ENCODE data around the gene SYDE1. TPM values are rescaled to one million over a fixed set of nuclear protein-coding genes. Genes with fewer than 3 reads are reported as not detected.

Gene SYDE1
- total and polyA plus RNA-seq, 4 donors: 0.72 to 4.2 (median 3.7) TPM

GRCh38 chr19:15116856-15117255, 9.7 kb downstream of the SYDE1 start (continued):
- no peak for TF ChIP-seq ZBTB33 (IDR thresholded peaks at IDR 0.05)
- no peak for TF ChIP-seq HNF4A (conservative IDR thresholded peaks at IDR 0.05)
- TF ChIP-seq EGR1 (IDR thresholded peaks at IDR 0.05; ENCODE audit: low read depth in 2 of 2): no peak

- 95% methylated on average over 2 of the region's 2 CpGs for WGBS
- DNase-seq (ENCODE audit: low spot score): no peak
- no peak overlapping the region for H3K9ac ChIP-seq (ENCODE audit: low read depth in 1 of 2, low read length in 2 of 2)
- peaks cover 0 to 4% (median under 1%) of the 10 kb centered on the region in 4 donors for H3K4me1 ChIP-seq (ENCODE audit: control insufficient read depth in 4 of 4, insufficient read depth in 4 of 4, low read length in 3 of 4)
- H3K4me3 ChIP-seq (ENCODE audit: low read depth in 1 of 3, low read length in 3 of 3): no peak overlapping the region
- H3K27me3 ChIP-seq (ENCODE audit: control insufficient read depth in 4 of 4, insufficient read depth in 4 of 4, low read length in 3 of 4): no peaks in the 10 kb centered on the region
- no peak overlapping the region for H3K27ac ChIP-seq (ENCODE audit: low read depth in 1 of 2, low read length in 2 of 2)
- H3K9me3 ChIP-seq (ENCODE audit: control insufficient read depth in 4 of 4, low read length in 3 of 4): no peaks in the 10 kb centered on the region
- no peak for TF ChIP-seq JUND (IDR thresholded peaks at IDR 0.05)
- TF ChIP-seq MAX (IDR thresholded peaks at IDR 0.05): no peak
- TF ChIP-seq SP1 (IDR thresholded peaks at IDR 0.05): no peak
- TF ChIP-seq FOXA2 (IDR thresholded peaks at IDR 0.05): no peak
- no peak for TF ChIP-seq YY1 (IDR thresholded peaks at IDR 0.05)
- no peak for TF ChIP-seq ZBTB33 (IDR thresholded peaks at IDR 0.05)
- no peak for TF ChIP-seq ATF3 (IDR thresholded peaks at IDR 0.05)
- TF ChIP-seq RXRA (IDR thresholded peaks at IDR 0.05): no peak
- no peak for TF ChIP-seq HNF4G (IDR thresholded peaks at IDR 0.05)
- no peak for TF ChIP-seq REST (IDR thresholded peaks at IDR 0.05)
- H3K36me3 ChIP-seq (ENCODE audit: control insufficient read depth in 4 of 4, insufficient read depth in 3 of 4, low read depth in 1 of 4, low read length in 3 of 4): peaks cover 35 to 74% (median 42%) of the 10 kb centered on the region in 4 donors
These were observed 11.0 kb downstream of the SYDE1 start for GRCh38 chr19:15118248-15118647.
